GM18907 (cell line): ENCODE data around the gene ITGA1.
"Not testable (repeated sequence)": the region's sequence is repeated elsewhere in the genome, so short reads cannot be mapped to it uniquely, and the experiment has no call there.

ENCODE experiments used
- ATAC-seq: cut with Tn5 transposase; IDR thresholded peaks from one replicate; pipeline ENCODE4 v1.9.1; 2021; ENCODE audit warnings: mild to moderate bottlenecking, moderate library complexity; ENCODE audit not compliant: unreplicated experiment

Gene ITGA1

GRCh38 chr5:52800394-52801213 lies 12.9 kb downstream of the ITGA1 start:
- peak; percentile 52 for ATAC-seq

DNA sequence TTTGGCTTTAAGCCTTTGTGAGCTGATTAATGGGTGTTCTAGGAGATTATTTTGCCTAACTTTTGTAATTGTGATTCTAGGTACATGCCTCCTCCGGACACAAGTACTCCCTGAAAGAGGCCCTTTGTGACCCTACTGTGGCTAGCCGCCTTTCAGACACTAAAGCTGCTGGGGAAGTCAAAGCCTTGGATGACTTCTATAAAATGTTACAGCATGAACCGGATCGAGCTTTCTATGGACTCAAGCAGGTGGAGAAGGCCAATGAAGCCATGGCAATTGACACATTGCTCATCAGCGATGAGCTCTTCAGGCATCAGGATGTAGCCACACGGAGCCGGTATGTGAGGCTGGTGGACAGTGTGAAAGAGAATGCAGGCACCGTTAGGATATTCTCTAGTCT lies 13.6 kb downstream of the ITGA1 start:
- ATAC-seq: no peak

DNA sequence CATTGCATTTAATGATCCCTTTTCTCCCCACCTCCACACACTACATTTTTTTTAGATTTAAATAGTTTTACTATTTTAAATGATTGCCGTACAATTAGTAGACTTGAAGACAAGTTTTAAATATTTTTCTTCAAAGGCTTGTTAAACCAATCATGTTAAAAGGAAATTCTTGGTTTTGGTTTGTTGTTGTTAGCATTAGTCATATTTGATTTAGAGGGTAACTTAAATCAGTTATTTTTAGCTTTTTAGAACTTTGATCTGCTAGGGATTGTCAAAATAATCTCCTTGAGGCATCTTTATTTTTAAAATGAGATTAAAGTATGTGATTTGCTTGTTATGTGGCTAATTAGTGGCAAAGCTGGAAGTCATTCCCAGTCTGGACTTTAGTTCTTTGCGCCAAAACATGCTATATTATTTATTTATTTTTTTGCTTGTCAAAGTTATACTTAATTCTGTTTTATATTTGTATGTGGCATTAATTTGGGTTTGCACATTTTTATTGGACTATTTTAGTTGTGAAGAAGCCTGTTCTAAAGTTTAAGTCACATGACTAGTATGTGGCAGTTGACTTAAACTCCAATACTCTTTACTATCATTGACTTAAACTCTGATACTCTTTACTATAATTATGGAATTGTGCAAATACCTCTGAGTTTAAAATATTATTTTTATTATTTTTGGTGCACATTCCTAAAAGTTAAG lies 14.7 kb downstream of the ITGA1 start:
- no peak for ATAC-seq

GRCh38 chr5:52802974-52803336 lies 15.2 kb downstream of the ITGA1 start:
- ATAC-seq: no peak

GRCh38 chr5:52804387-52804791 lies 16.7 kb downstream of the ITGA1 start:
- no peak for ATAC-seq

DNA sequence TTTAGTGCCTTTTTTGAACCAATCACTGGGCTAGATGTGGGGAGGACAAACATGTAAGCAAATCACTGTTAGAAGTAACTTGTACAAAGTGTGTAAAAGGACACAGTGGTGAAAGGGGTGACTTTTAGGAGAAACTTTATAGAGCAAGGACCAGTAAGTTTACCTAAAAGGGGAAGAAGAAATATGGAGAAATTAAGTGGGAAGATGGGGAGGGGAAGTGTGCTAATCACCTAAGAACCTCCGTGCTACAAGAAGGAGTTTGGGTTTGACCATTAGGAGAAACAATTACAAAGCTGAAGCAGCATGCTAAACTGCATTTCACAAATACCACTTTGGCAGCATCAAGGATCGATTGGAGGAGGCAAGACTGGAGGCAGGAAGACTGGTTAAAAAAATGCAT lies 17.3 kb downstream of the ITGA1 start:
- no peak for ATAC-seq

- no peak for ATAC-seq
These were observed 17.9 kb downstream of the ITGA1 start for GRCh38 chr5:52805615-52806014.

GRCh38 chr5:52807037-52807436 lies 19.3 kb downstream of the ITGA1 start:
- no peak for ATAC-seq

DNA sequence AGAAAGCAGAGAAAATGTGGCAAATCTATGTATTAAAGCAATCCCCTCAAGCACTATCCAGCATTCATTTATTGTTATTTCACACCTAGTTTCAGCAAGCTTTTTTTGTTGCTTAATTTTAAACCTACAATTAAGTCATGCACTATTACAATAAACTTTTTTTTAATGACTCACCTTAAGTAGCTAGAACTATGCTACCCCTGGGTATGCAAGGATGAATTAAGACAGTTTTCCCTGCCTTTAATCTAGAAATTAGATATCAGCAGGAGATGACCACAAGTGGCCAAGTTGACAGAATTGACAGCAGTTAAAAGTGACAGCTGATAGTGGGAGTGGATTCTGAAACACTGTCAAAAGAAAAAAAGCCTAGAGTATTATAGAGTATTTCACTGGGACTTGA lies 20.0 kb downstream of the ITGA1 start:
- ATAC-seq: no peak

DNA sequence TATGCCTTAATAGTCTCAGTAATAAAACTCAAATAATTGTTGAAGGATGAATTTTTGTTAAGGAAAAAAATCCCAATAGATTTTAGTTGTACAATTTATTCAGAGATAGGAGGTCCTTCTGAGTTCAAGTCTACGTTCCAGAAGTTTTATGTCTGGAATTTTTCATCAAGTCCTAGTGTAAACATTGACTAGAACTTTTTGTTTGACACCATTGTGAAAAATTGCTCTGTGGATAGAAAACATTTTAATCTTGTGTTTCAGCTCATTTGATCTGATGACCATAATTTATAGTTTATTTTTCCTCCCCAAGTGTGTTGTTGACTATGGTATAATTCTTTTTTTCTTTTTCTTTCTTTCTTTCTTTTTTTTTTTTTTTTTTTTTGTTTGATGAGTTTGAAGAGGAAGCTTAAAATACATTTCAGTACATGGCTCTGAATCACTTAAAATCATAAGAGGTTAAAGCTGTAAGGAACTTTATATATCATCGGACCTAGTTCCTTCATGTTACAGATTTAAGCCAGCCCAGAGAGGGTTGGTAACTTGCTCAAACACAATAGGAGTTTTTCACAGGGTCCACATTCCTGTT lies 20.7 kb downstream of the ITGA1 start:
- no peak for ATAC-seq

- ATAC-seq: no peak
These were observed 22.2 kb downstream of the ITGA1 start for GRCh38 chr5:52809884-52810283.

DNA sequence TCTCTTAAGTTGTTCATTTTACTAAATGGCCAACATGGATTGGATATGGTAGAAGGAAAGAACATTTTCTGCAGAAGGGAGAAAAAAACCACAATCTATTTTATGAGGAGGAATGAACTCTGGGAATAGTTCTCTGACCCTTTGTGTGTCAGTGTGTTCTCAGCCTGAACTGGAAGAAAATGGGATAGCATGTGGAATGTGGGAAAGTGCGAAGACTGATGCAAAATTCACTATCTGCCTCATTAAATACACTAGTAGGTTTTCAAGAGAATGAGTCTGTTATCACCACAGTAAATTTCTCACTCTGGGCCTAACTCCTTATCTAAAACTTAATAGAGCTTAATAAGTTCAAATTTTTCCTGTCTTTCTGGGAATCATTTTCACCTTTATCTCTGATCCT lies 22.7 kb downstream of the ITGA1 start:
- no peak for ATAC-seq

GRCh38 chr5:52811067-52811749 lies 23.5 kb downstream of the ITGA1 start:
- ATAC-seq: no peak

GRCh38 chr5:52814352-52815148 lies 26.8 kb downstream of the ITGA1 start:
- ATAC-seq: no peak

DNA sequence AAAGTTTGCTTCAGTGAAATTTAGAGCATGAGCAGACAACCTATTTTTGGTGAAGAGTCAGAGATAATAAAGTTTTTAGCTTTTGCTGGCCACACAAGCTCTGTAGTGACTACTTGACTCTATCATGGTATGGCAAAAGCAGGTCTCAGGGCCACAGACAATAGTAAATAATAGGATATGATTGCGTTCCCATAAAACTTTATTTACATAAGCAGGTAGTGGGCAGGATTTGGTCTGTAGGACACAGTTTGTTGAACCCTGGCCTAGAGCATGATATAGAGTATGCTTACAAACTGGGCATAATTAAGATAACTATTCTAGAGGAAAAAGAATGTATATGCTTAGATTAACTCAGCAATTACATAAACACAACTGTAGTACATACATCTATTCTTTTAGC lies 30.1 kb downstream of the ITGA1 start:
- ATAC-seq: no peak

DNA sequence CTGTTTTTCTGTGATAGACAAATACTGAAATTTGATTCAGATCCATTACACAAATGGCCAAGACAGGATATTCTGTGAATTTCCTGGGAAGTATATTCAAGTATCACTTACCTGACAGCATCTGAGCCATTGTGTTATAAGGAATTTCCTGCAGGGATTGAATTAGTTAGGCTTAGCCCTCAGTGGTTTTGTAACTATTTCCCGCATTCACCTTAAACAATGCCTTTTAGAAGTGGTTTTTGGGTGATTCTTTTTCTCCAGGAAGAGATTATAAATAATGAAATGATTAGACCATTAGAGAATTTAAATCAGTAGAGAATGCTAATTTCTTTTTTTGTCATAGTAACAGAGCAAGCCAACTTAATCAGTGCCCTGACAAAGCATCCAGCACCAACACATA lies 30.6 kb downstream of the ITGA1 start:
- ATAC-seq: no peak

GRCh38 chr5:52818807-52819206 lies 31.1 kb downstream of the ITGA1 start:
- not testable (repeated sequence) for ATAC-seq

DNA sequence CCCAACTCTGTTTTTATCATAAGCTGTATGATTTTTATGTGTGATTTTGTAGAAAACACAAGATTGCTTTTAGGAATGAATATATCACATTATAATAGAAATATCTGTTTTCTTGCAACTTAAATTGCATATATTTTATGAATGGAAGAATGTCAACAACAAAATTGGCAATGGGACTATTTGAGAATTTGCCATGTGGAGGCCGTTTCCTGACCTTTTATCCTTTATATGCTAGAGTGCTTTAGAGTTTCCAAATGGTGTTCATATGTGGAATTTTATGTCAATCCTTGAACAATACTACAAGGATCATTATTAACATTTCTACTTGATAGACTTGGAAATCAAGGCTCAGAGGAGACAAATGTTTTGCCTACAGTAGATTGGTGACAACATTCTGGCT lies 34.2 kb downstream of the ITGA1 start:
- no peak for ATAC-seq

DNA sequence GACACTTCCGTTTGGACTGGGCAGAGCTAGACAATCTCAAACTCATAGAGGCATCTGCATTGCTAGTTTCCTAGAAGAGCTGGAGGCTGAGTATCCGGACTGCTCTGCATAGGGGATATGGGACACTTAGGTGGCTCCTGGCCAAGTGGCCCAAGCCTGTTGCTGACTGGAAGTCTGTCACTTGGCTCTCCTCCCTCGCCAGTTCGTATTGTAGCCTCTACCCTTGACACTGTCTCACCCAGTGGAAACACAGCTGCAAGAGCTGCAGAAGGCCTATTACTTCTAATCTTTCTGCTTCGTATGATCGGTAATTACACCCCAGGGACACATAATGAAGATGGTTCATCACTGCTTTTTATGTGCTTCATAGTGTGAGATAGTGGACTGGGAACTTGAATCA lies 34.7 kb downstream of the ITGA1 start:
- ATAC-seq: no peak

DNA sequence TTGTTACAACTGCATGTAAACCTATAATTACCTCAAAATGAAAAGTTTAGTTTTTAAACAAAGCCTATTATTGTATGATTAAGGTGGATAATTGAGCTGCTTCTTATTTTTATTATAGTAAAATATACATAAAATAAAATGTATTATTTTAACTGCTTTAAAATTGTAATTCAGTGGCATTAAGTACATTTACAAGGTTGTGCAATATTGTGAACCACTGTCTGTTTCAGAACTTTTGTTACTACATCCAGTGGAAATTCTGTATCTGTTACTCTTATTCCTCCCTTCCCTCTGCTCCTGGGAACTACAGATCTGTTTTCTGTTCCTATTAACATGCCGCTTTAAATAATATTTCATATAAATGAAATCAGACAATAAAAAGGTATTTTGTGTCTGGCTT lies 37.1 kb downstream of the ITGA1 start:
- no peak for ATAC-seq

- ATAC-seq: peak; percentile 95
These were observed 38.1 kb downstream of the ITGA1 start for GRCh38 chr5:52825826-52826225.
